Ishikawa (cell line): ENCODE measurements around the gene HMG20A.

ENCODE experiments used
- EGR1 ChIP-seq: IDR thresholded peaks from 2 replicates; pipeline ENCODE4 v1.6.1; 2012
- EP300 ChIP-seq: IDR thresholded peaks from 2 replicates; pipeline ENCODE4 v1.6.1; 2012; ENCODE audit warnings: borderline replicate concordance
- TAF1 ChIP-seq: IDR thresholded peaks from 2 replicates; pipeline ENCODE4 v1.6.1; 2012; ENCODE audit warnings: low read depth, mild to moderate bottlenecking
- TEAD4 ChIP-seq: IDR thresholded peaks from 2 replicates; pipeline ENCODE4 v1.6.1; 2012
- YY1 ChIP-seq: IDR thresholded peaks from 2 replicates; pipeline ENCODE4 v1.6.1; 2012; ENCODE audit warnings: low read depth

GRCh38 chr15:77507143-77507897 is 86.6 kb downstream of the HMG20A start:
- TF ChIP-seq EP300 (no peak), TEAD4 (peak; percentile 48), YY1 (no peak), EGR1 (no peak), TAF1 (no peak)
